K562 (cell line): ENCODE measurements around the gene YBEY. TPM values are rescaled to one million over a fixed set of nuclear protein-coding genes. Genes with fewer than 3 reads are reported as not detected.

Experiments used
- ARID3A ChIP-seq: IDR thresholded peaks from 2 replicates; pipeline ENCODE4 v1.6.1; 2012; ENCODE audit warnings: low read depth, low read length, improper control_type of control experiment, borderline replicate concordance
- CBFA2T3 ChIP-seq: fragments of 450-650 bp; IDR thresholded peaks from 2 replicates; pipeline ENCODE4 v1.6.1; 2017
- CHD1 ChIP-seq: fragments of 200-600 bp; sonication (generic); IDR thresholded peaks from one replicate; pipeline ENCODE4 v1.6.1; 2012; ENCODE audit warnings: mild to moderate bottlenecking, moderate library complexity, low read length, inconsistent platforms
- GABPB1 ChIP-seq: sonication (generic); formaldehyde crosslinking; IDR thresholded peaks from 2 replicates; pipeline ENCODE4 v1.8.0; 2022; ENCODE audit warnings: mild to moderate bottlenecking, missing genetic modification reagents
- HMGN3 ChIP-seq: IDR thresholded peaks from 2 replicates; pipeline ENCODE4 v1.6.1; 2011; ENCODE audit warnings: borderline replicate concordance, low read depth, mild to moderate bottlenecking, mixed read lengths, low read length; ENCODE audit not compliant: insufficient read length; ENCODE audit errors: extremely low read depth
- KDM4B ChIP-seq, 2 experiments: fragments of 450-650 bp in 1 of 2; sonication (generic) in 1 of 2; IDR thresholded peaks; 2 replicates each; pipeline ENCODE4 v1.6.1; 2016 to 2017; ENCODE audit warnings: borderline replicate concordance in 2 of 2, antibody characterized with exemption in 1 of 2, low read depth in 1 of 2, mild to moderate bottlenecking in 1 of 2
- KLF16 ChIP-seq: IDR thresholded peaks from 2 replicates; pipeline ENCODE4 v1.6.1; 2016; ENCODE audit warnings: antibody characterized with exemption
- NR0B1 ChIP-seq: fragments of 450-650 bp; IDR thresholded peaks from one replicate; pipeline ENCODE4 v1.6.1; 2018; ENCODE audit warnings: mild to moderate bottlenecking, moderate library complexity; ENCODE audit not compliant: partially characterized antibody
- SIN3B ChIP-seq: fragments of 450-650 bp; IDR thresholded peaks from 2 replicates; pipeline ENCODE4 v1.6.1; 2017; ENCODE audit warnings: low read depth, mild to moderate bottlenecking, moderate library complexity
- SRF ChIP-seq, 2 experiments: fragments of 250-450, 450-650 bp in 1 of 2; sonication (Bioruptor Pico) in 1 of 2; sonication (generic) in 1 of 2; formaldehyde crosslinking; IDR thresholded peaks; 2 replicates each; pipeline versions ENCODE4 v1.5.0 to v1.5.1; 2020 to 2022; ENCODE audit warnings: mild to moderate bottlenecking in 1 of 2, missing genetic modification reagents in 1 of 2
- ZC3H11A ChIP-seq: IDR thresholded peaks from 2 replicates; pipeline ENCODE4 v1.6.1; 2012; ENCODE audit warnings: low read depth, low read length, improper control_type of control experiment
- ZNF354B ChIP-seq: fragments of 250-450 bp; sonication (Bioruptor Pico); IDR thresholded peaks from 2 replicates; pipeline ENCODE4 v1.4.0; 2020
- ZNF766 ChIP-seq: fragments of 200-800 bp; sonication (Bioruptor generic); conservative IDR thresholded peaks from 2 replicates; pipeline ENCODE4 v1.6.1; 2016; ENCODE audit warnings: missing genetic modification characterization, missing compliant biosample characterization
- polyA plus RNA-seq, 8 experiments: library from polyadenylated mRNA; depleted of rRNA in 4 of 8; stranded (reverse) in 5 of 8; unstranded in 3 of 8; fragments of >200 nt; fragmentation: Nextera tagmentation in 2 of 8; fragmentation: Illumina TruSeq in 1 of 8; extraction: Ambion mirVana in 2 of 8; extraction: Trizol in 1 of 8; gene quantifications; 2 replicates each; pipeline versions ENCODE4 v1.2.1 to v1.2.3, GENCODE V29; 2011 to 2014; ENCODE audit warnings: inconsistent platforms in 1 of 8, missing spikeins in 1 of 8
- total RNA-seq, 7 experiments: library from RNA; depleted of rRNA in 6 of 7; stranded (reverse); fragments of >200 nt in 6 of 7; fragmentation: Illumina TruSeq in 2 of 7; extraction: Trizol in 2 of 7; gene quantifications; 2 replicates each; pipeline versions ENCODE4 v1.2.1 to v1.2.3, GENCODE V29; 2011 to 2021; ENCODE audit warnings: low replicate concordance in 1 of 7
- TF ChIP-seq, protein P1 (sequence below), 2 experiments: fragments of 450-650 bp; IDR thresholded peaks; 2 replicates each; pipeline ENCODE4 v1.6.1; 2016; ENCODE audit warnings: mild to moderate bottlenecking in 2 of 2, borderline replicate concordance in 1 of 2, low read depth in 1 of 2, moderate library complexity in 1 of 2

YBEY gene
- total and polyA plus RNA-seq, 9 of the 15 experiments (the other 6 are each of a cell fraction or from before 2014, with no cell fraction given) = 6.4 to 28.0 (median 12.4) TPM

DNA sequence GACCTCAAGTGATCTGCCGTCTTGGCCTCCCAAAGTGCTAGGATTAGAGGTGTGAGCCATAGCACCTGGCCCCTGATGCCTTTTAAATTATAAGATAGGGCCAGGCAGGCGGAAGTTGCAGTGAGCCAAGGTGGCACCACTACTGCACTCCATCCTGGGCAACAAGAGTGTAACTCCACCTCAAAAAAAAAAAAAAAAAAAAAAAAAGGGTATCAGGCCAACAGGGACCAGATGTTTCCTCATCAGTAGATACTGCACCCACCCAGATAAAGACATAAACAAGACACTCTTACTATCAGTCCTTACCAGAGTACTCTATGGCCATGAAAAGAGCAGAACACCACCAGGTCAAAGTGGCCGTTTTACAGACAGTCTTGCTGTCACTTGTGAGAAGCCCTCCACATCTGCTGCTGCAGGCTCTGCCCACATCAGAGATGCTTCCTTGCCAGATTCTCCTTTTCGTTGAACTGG, 34.2 kb downstream of the YBEY start (continued):
- TF ChIP-seq NR0B1 (no peak), KLF16 (peak; percentile 99), HMGN3 (peak; percentile 80), ARID3A (0 out of 2 replicates have a peak, but pooled peaks have one; percentile 34), GABPB1 (no peak), ZC3H11A (0 out of 2 replicates have a peak, but pooled peaks have one; percentile 59), ZNF354B (CRISPR knock-in tag) (no peak), CHD1 (no peak), SIN3B (no peak), CBFA2T3 (peak; percentile 100), SRF (CRISPR knock-in tag; IDR thresholded peaks at IDR 0.05) (peak in 1 of 2 experiments; percentile 39; a peak in 1 of 4 replicates), KDM4B (IDR thresholded peaks at IDR 0.05; ENCODE audit: borderline replicate concordance in 2 of 2, low read depth in 1 of 2) (no peak), ZNF766 (CRISPR knock-in tag) (peak; percentile 94)
- TF ChIP-seq, protein P1, sequence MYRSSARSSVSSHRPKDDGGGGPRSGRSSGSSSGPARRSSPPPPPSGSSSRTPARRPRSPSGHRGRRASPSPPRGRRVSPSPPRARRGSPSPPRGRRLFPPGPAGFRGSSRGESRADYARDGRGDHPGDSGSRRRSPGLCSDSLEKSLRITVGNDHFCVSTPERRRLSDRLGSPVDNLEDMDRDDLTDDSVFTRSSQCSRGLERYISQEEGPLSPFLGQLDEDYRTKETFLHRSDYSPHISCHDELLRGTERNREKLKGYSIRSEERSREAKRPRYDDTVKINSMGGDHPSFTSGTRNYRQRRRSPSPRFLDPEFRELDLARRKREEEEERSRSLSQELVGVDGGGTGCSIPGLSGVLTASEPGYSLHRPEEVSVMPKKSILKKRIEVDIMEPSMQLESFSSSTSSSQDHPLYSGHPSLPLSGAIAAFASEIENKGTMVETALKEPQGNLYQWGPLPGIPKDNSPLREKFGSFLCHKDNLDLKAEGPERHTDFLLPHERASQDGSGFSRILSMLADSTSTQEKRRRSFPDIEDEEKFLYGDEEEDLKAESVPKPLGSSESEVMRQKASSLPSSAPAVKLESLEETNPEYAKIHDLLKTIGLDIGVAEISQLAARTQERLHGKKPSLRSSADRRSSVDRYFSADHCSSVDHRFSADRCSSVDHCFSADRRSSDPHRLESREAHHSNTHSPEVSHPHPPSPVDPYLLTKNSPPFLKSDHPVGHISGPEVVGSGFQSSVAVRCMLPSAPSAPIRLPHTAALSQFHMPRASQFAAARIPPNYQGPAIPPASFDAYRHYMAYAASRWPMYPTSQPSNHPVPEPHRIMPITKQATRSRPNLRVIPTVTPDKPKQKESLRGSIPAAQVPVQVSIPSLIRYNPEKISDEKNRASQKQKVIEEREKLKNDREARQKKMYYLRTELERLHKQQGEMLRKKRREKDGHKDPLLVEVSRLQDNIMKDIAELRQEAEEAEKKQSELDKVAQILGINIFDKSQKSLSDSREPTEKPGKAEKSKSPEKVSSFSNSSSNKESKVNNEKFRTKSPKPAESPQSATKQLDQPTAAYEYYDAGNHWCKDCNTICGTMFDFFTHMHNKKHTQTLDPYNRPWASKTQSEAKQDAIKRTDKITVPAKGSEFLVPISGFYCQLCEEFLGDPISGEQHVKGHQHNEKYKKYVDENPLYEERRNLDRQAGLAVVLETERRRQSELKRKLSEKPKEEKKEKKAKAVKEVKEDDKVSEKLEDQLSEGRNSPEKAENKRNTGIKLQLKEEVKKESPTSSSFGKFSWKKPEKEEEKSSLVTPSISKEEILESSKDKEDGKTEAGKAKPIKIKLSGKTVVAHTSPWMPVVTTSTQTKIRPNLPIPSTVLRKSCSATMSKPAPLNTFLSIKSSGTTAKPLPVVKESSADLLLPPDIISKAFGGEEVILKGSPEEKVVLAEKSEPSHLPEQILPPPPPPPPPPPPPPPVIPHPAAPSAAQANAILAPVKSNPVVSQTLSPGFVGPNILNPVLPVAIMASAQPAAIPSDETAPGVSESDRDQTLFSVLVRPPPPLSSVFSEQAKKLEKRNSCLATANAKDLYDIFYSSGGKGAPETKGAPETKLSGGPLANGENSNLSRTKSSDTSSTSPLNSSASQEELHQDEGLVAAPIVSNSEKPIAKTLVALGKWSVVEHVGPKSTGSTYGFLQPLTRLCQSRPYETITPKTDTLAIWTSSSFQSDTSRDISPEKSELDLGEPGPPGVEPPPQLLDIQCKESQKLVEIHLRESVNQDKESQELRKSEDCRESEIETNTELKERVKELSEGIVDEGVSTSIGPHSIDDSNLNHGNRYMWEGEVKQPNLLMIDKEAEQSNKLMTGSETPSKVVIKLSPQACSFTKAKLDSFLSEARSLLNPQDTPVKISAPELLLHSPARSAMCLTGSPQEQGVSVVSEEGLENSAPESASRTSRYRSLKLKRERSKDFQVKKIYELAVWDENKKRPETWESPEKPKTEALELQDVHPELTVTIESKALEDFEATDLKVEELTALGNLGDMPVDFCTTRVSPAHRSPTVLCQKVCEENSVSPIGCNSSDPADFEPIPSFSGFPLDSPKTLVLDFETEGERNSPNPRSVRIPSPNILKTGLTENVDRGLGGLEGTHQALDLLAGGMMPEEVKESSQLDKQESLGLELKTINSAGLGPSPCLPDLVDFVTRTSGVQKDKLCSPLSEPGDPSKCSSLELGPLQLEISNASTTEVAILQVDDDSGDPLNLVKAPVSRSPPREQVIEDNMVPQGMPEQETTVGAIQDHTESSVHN (IDR thresholded peaks at IDR 0.05; ENCODE audit: borderline replicate concordance in 1 of 2, low read depth in 1 of 2) = no peak
